GM19452 (cell line): Measurements from ENCODE around the gene ZNF394.
"Not testable (repeated sequence)": the region's sequence is repeated elsewhere in the genome, so short reads cannot be mapped to it uniquely, and the experiment has no call there.

Source experiments
- ATAC-seq: cut with Tn5 transposase; IDR thresholded peaks from one replicate; pipeline ENCODE4 v1.9.1; 2021; ENCODE audit not compliant: unreplicated experiment

ZNF394 gene

GRCh38 chr7:99499721-99500636 is at the start of gene ZNF394:
Gene ZNF394 (minus strand): TSS chr7:99500281. CDS start chr7:99500093, 188 bp downstream.
- ATAC-seq = peak; percentile 46

- not testable (repeated sequence) for ATAC-seq
These were observed 49.5 kb upstream of the ZNF394 start for GRCh38 chr7:99549545-99549944.

GRCh38 chr7:99545308-99545707 is 45.2 kb upstream of the ZNF394 start:
- not testable (repeated sequence) for ATAC-seq

GRCh38 chr7:99543916-99544315 is 43.8 kb upstream of the ZNF394 start:
- ATAC-seq = no peak

- no peak for ATAC-seq
These were observed 43.1 kb upstream of the ZNF394 start for GRCh38 chr7:99543081-99543671.

GRCh38 chr7:99541212-99541611 is 41.1 kb upstream of the ZNF394 start:
- no peak for ATAC-seq

- no peak for ATAC-seq
These were observed 40.5 kb upstream of the ZNF394 start for GRCh38 chr7:99540542-99540941.

- no peak for ATAC-seq
These were observed 39.2 kb upstream of the ZNF394 start for GRCh38 chr7:99539213-99539811.

- ATAC-seq = no peak
These were observed 35.6 kb upstream of the ZNF394 start for GRCh38 chr7:99535667-99536066.

GRCh38 chr7:99531354-99531765 is 31.3 kb upstream of the ZNF394 start:
- ATAC-seq = no peak

- ATAC-seq = no peak
These were observed 25.8 kb upstream of the ZNF394 start for GRCh38 chr7:99525713-99526440.

- ATAC-seq = no peak
These were observed 21.3 kb upstream of the ZNF394 start for GRCh38 chr7:99521399-99521798.

- ATAC-seq = no peak
These were observed 14.0 kb upstream of the ZNF394 start for GRCh38 chr7:99514050-99514449.

GRCh38 chr7:99505324-99505662 is 5.2 kb upstream of the ZNF394 start:
- ATAC-seq = peak; percentile 3

GRCh38 chr7:99504603-99505323 is 4.7 kb upstream of the ZNF394 start, which contains the start of gene ZKSCAN5:
Gene ZKSCAN5 (plus strand): TSS chr7:99504662. CDS start chr7:99506045, 1,383 bp downstream.
- ATAC-seq = peak; percentile 80

GRCh38 chr7:99504281-99504602 is 4.2 kb upstream of the ZNF394 start:
- ATAC-seq = no peak

GRCh38 chr7:99501236-99501635 is 1.2 kb upstream of the ZNF394 start:
- ATAC-seq = not testable (repeated sequence)

GRCh38 chr7:99500637-99501009 is 542 bp upstream of the ZNF394 start:
- no peak for ATAC-seq

GRCh38 chr7:99499371-99499720 is 735 bp downstream of the ZNF394 start:
- no peak for ATAC-seq

GRCh38 chr7:99498546-99498944 is 1.5 kb downstream of the ZNF394 start:
- no peak for ATAC-seq
